Stimulated activated CD4-positive, alpha-beta T cell treated with anti-CD3 and anti-CD28 coated beads, TNF-alpha, amount 100 ng/mL, for 48 hours (primary cell): ENCODE measurements around the gene MUC12.
"Not testable (repeated sequence)": the region's sequence is repeated elsewhere in the genome, so short reads cannot be mapped to it uniquely, and the experiment has no call there.

Experiments used
- DNase-seq, 3 donors: peaks; one replicate each; pipeline ENCODE4 v3.0.0-alpha.2; 2020; ENCODE audit warnings: low read depth in 3 of 3

MUC12 gene, protein sequence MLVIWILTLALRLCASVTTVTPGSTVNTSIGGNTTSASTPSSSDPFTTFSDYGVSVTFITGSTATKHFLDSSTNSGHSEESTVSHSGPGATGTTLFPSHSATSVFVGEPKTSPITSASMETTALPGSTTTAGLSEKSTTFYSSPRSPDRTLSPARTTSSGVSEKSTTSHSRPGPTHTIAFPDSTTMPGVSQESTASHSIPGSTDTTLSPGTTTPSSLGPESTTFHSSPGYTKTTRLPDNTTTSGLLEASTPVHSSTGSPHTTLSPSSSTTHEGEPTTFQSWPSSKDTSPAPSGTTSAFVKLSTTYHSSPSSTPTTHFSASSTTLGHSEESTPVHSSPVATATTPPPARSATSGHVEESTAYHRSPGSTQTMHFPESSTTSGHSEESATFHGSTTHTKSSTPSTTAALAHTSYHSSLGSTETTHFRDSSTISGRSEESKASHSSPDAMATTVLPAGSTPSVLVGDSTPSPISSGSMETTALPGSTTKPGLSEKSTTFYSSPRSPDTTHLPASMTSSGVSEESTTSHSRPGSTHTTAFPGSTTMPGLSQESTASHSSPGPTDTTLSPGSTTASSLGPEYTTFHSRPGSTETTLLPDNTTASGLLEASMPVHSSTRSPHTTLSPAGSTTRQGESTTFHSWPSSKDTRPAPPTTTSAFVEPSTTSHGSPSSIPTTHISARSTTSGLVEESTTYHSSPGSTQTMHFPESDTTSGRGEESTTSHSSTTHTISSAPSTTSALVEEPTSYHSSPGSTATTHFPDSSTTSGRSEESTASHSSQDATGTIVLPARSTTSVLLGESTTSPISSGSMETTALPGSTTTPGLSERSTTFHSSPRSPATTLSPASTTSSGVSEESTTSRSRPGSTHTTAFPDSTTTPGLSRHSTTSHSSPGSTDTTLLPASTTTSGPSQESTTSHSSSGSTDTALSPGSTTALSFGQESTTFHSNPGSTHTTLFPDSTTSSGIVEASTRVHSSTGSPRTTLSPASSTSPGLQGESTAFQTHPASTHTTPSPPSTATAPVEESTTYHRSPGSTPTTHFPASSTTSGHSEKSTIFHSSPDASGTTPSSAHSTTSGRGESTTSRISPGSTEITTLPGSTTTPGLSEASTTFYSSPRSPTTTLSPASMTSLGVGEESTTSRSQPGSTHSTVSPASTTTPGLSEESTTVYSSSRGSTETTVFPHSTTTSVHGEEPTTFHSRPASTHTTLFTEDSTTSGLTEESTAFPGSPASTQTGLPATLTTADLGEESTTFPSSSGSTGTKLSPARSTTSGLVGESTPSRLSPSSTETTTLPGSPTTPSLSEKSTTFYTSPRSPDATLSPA (N-terminal part only)

DNA sequence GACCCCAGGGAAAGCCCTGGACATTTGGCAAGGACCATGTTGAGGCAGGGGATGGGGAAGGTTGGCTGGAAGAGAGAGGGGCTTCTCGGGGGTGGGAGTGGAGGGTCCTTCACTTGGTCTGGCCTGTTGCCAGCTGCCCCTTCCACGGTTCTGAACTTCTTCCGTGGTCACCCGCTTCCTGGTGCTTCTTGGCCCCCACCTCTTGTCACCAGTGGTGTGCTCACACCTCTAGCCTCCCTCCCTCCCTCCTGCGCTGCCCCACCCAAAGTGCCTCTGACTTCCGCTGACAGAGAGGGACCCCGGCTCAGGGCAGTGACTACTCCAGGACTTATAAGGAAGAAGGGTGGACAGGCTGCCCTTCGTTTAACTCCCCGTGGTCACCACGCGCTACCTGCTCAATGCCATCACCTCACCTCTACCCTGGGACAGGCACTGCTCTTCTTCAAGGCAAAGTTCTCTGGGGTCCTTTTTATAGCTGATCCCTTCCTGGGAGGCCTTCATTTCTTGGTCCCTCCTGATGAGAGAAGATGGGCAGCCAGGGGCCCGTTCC, at the start of gene MUC12:
MUC12 (plus strand) TSS at position 500 of the 550 bp plus-strand sequence. CDS start 58 bp downstream, outside the sequence.
- no peak for DNase-seq

- DNase-seq: not testable (repeated sequence)
These were observed 49.5 kb upstream of the MUC12 start for GRCh38 chr7:100919779-100920437.

- no peak for DNase-seq
These were observed 48.3 kb upstream of the MUC12 start for GRCh38 chr7:100921039-100921438.

- DNase-seq: not testable (repeated sequence)
These were observed 45.7 kb upstream of the MUC12 start for GRCh38 chr7:100923616-100924015.

- DNase-seq: no peak
These were observed 39.6 kb upstream of the MUC12 start for GRCh38 chr7:100929808-100930174.

DNA sequence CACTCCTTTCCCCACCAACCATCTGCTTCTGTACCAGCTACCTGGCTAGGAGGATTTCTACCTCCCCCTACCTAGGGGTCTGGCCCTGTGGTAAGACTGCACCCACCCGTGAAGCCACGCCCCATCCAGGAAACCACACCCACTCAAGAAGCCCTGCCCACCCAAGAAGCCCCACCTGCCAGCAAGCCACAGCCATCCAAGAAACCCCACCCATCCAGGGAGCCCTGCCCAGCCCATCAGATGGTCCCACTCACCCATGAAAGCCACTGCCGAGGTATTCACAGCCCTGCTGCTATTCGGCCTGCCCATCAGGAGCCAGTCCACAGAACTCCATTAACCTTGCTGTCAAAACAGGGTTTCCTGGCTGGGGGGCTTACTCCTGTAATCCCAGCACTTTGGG, 35.6 kb upstream of the MUC12 start:
- DNase-seq: no peak

DNA sequence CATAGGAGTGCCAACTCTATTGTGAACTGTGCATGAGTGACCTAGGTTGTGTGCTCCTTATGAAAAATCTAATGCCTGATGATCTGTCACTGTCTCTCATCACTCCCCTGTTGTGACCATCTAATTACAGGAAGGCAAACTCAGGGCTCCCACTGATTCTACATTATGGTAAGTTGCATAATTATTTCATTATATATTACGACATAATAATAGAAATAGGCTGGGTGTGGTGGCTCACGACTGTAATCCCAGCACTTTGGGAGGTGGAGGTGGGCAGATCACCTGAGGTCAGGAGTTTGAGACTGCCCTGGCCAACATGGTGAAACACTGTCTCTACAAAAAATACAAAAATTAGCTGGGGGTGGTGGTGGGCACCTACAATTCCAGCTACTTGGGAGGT, 34.0 kb upstream of the MUC12 start:
- not testable (repeated sequence) for DNase-seq

DNA sequence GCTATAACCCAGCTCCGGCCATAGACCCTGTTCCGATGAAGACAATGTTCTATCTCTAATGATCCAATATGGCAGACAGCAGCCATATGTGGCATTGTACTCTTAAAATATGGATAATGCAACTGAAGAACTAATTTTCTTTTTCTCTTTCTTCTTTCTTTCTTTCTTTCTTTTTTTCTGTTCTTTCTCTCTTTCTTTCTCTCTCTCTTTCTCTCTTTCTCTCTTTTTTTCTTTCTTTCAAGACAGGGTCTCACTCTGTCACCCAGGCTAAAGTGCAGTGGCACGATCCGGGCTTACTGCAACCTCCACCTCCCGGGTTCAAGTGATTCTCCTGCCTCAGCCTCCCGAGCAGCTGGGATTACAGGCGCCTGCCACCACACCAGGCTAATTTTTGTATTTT, 33.2 kb upstream of the MUC12 start:
- not testable (repeated sequence) for DNase-seq

- no peak for DNase-seq
These were observed 27.2 kb upstream of the MUC12 start for GRCh38 chr7:100942045-100942774.

- no peak for DNase-seq
These were observed 25.7 kb upstream of the MUC12 start for GRCh38 chr7:100943693-100944092.

DNA sequence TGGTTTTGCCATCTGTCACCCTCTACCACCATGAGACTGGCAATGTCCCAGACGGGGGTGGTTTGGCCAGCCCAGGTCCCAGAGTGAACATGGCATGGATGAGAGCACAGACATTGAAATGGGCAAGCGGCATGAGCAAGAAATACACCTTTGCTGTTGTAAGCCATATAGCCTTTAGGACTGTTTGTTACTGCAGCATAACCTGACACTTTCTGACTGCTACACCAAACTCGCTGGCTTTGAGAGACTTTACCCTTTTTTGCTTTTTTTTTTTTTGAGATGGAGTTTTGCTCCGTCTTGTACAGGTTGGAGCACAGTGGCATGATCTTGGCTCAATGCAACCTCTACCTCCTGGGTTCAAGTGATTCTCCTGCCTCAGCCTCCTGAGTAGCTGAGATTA, 25.2 kb upstream of the MUC12 start:
- DNase-seq: no peak

DNA sequence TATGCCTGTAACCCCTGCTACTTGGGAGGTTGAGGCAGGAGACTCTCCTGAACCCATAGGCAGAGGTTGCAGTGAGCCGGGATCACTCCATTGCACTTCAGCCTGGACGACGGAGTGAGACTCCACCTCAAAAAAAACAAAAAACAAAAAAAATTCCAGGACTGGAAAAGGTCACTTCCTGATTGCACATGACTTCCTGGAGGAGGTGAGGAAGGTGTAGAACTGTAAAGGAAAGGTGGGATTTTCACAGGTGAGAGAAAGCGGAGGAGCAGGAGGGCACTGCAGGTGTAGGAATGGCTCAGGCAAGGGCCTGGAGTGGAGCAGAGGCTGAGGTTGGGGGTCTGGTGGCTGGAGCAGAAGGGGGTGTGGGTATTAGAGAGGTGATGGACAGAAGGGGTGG, 23.3 kb upstream of the MUC12 start:
- no peak for DNase-seq

DNA sequence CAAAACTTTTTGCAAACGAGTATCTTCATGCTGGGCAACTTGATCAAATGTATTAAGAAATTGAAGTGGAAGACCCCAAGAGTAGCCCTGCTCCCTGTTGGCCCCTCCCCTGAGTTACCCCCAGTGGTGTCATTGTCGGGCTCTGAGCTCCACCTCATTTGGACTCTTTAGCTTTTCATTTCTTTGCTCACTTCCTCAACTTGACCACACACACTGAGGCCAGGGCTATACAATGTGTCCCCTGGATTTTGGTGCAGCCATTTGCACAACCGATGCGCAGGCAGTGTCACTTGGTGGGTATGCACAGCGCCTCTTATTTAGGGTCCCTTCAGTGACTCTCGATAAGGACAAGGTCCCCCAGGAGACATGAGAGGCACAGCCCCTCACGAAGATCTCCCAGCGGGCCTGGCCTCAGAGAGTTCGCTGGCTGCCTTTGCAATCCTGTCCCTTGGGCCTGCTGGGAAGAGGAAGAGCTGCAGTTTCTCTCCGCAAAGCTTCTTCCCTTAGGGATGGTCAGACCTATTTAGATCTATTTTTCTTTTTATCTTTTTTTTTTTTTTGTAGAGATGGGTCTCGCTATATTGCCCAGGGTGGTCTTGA, 22.5 kb upstream of the MUC12 start:
- no peak for DNase-seq

- no peak for DNase-seq
These were observed 21.6 kb upstream of the MUC12 start for GRCh38 chr7:100947792-100948191.

GRCh38 chr7:100949227-100949932, 20.0 kb upstream of the MUC12 start, which contains the start of gene MUC3A:
MUC3A (plus strand) TSS chr7:100949534; CDS start chr7:100949625, 91 bp downstream.
- no peak for DNase-seq

DNA sequence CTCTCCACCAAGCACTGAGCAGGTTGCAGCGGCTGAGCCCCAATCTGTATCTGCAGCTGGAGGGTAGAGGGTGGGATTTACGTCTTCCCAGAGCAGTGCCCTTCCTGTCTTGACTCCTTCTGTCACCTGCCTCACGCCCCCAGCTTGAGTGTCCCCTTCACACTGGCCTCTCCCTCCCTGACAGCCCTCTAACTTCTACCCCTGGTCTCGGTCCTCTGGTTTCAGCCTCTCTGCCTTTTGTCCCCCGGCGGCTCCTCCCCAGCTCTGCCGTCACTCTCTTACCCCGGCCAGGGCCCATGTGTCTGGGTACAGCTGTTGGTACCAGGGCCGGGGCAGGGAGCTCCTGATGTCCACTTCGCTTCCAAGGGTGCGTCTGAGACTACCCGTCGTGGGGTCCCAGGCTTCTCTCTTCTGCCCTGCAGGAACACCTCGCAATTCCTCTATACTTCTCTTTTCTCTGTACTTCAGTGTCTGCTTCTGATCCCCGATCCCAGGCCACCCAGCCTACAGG, 19.4 kb upstream of the MUC12 start:
- no peak for DNase-seq

- DNase-seq: no peak
These were observed 18.2 kb upstream of the MUC12 start for GRCh38 chr7:100951172-100951571.

- no peak for DNase-seq
These were observed 17.3 kb upstream of the MUC12 start for GRCh38 chr7:100951888-100952560.
